OCI-LY3 (cell line): Measurements from ENCODE around the gene GSTA3.
"Not testable (repeated sequence)": the region's sequence is repeated elsewhere in the genome, so short reads cannot be mapped to it uniquely, and the experiment has no call there.

ENCODE experiments used
- H2AFZ ChIP-seq: fragments of 200-600, 300-600 bp; shearing (Covaris generic); 2 replicates; pipeline ENCODE4 v1.6.0; 2014; ENCODE audit warnings: antibody characterized with exemption, low read depth, low read length
- H3K27ac ChIP-seq: fragments of 200-600, 300-600 bp; sonication (generic); 2 replicates; pipeline ENCODE4 v1.5.1; 2014; ENCODE audit warnings: mild to moderate bottlenecking, low read length, moderate library complexity, mixed read lengths
- H3K27me3 ChIP-seq: fragments of 200-600, 300-600 bp; sonication (generic); 2 replicates; pipeline ENCODE4 v1.6.1; 2014; ENCODE audit warnings: low read depth, low read length, mixed read lengths
- H3K36me3 ChIP-seq: fragments of 200-600, 300-600 bp; sonication (generic); replicated peaks from 2 replicates; pipeline ENCODE3; 2014; ENCODE audit warnings: low read depth, low read length, mixed read lengths
- H3K4me1 ChIP-seq: fragments of 300-600, 200-600 bp; sonication (generic); 2 replicates; pipeline ENCODE4 v1.6.1; 2014; ENCODE audit warnings: low read length, mixed read lengths
- H3K4me2 ChIP-seq: fragments of 200-600, 300-600 bp; sonication (generic); 2 replicates; pipeline ENCODE4 v1.6.1; 2014; ENCODE audit warnings: low read length, mixed read lengths
- H3K4me3 ChIP-seq: fragments of 300-600, 200-600 bp; sonication (generic); 2 replicates; pipeline ENCODE4 v1.5.1; 2014; ENCODE audit warnings: antibody characterized with exemption, mild to moderate bottlenecking, low read length, moderate library complexity
- H3K79me2 ChIP-seq: fragments of 300-600, 200-600 bp; shearing (Covaris generic); 2 replicates; pipeline ENCODE4 v1.6.1; 2014; ENCODE audit warnings: mild to moderate bottlenecking, low read length, mixed read lengths
- H3K9ac ChIP-seq: fragments of 300-600, 200-600 bp; shearing (Covaris generic); 2 replicates; pipeline ENCODE4 v1.6.0; 2014; ENCODE audit warnings: mild to moderate bottlenecking, low read length, moderate library complexity
- H3K9me3 ChIP-seq: fragments of 200-600, 300-600 bp; shearing (Covaris generic); 2 replicates; pipeline ENCODE4 v1.6.1; 2014; ENCODE audit warnings: low read length, mixed read lengths; ENCODE audit not compliant: insufficient read depth
- H4K20me1 ChIP-seq: fragments of 200-600, 300-600 bp; sonication (generic); 2 replicates; pipeline ENCODE4 v1.6.1; 2016; ENCODE audit warnings: low read length, mixed read lengths; ENCODE audit not compliant: insufficient read depth
- CTCF ChIP-seq: fragments of 200-600, 300-600 bp; sonication (generic); IDR thresholded peaks from 2 replicates; pipeline ENCODE4 v1.5.1; 2014; ENCODE audit warnings: antibody characterized with exemption, low read length, low read depth
- EZH2phosphoT487 ChIP-seq: fragments of 200-600 bp; shearing (Covaris generic); IDR thresholded peaks from 2 replicates; pipeline ENCODE4 v1.6.1; 2018; ENCODE audit warnings: antibody characterized with exemption, mixed run types, low read depth

Gene GSTA3

GRCh38 chr6:52868240-52868639, 41.3 kb downstream of the GSTA3 start:
- Histone ChIP-seq H2AFZ (no peak overlapping the region), H3K9ac (no peak overlapping the region), H3K27ac (no peak overlapping the region), H3K27me3 (no peaks in the 10 kb centered on the region), H3K4me2 (no peak overlapping the region), H3K9me3 (no peaks in the 10 kb centered on the region), H3K79me2 (no peaks in the 10 kb centered on the region), H3K36me3 (no peaks in the 10 kb centered on the region), H3K4me3 (no peak overlapping the region), H4K20me1 (no peaks in the 10 kb centered on the region), H3K4me1 (no peaks in the 10 kb centered on the region)
- TF ChIP-seq CTCF (no peak), EZH2phosphoT487 (no peak)

- not testable (repeated sequence) for H3K9ac ChIP-seq, H3K79me2 ChIP-seq, H3K9me3 ChIP-seq, H3K27ac ChIP-seq, H3K27me3 ChIP-seq, H3K4me2 ChIP-seq, H4K20me1 ChIP-seq, H3K36me3 ChIP-seq, H2AFZ ChIP-seq, H3K4me1 ChIP-seq, H3K4me3 ChIP-seq
Measured at GRCh38 chr6:52861151-52861550, 48.3 kb downstream of the GSTA3 start.

GRCh38 chr6:52858416-52858815, 51.1 kb downstream of the GSTA3 start:
- Histone ChIP-seq H2AFZ (no peak overlapping the region), H3K27me3 (no peaks in the 10 kb centered on the region), H4K20me1 (no peaks in the 10 kb centered on the region), H3K4me2 (no peak overlapping the region), H3K27ac (no peak overlapping the region), H3K4me3 (no peak overlapping the region), H3K79me2 (no peaks in the 10 kb centered on the region), H3K9ac (no peak overlapping the region), H3K36me3 (no peaks in the 10 kb centered on the region), H3K4me1 (0 out of 2 replicates have a peak, but pooled peaks cover 3% of the 10 kb centered on the region), H3K9me3 (no peaks in the 10 kb centered on the region)
- no peak for TF ChIP-seq CTCF
- no peak for TF ChIP-seq EZH2phosphoT487

- not testable (repeated sequence) for H4K20me1 ChIP-seq, H3K4me2 ChIP-seq, H3K36me3 ChIP-seq, H3K27me3 ChIP-seq, H2AFZ ChIP-seq, H3K4me3 ChIP-seq, H3K79me2 ChIP-seq, H3K4me1 ChIP-seq, H3K27ac ChIP-seq, H3K9ac ChIP-seq, H3K9me3 ChIP-seq
Measured at GRCh38 chr6:52856137-52856536, 53.4 kb downstream of the GSTA3 start.

DNA sequence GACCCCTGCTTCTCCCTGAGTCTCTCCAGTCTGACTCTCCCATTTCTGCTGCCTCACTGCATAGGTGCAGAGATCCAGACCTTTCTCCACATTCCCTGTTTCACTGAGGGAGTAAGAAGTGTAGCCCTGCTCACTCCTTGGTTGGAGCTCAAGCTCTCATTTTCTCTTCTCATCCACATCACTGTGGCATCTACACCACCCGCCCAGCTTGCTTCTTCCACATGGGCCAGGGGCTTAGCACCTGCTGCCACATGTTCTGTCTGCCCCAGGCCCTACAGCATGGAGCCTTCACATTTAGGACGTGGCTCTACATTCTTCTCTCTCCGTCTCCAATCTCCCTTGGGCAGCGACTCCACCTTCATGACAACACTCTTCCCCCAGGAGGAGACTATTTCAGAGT, 60.4 kb downstream of the GSTA3 start:
- H3K27me3 ChIP-seq: no peaks in the 10 kb centered on the region
- no peaks in the 10 kb centered on the region for H3K79me2 ChIP-seq
- no peaks in the 10 kb centered on the region for H3K9me3 ChIP-seq
- H3K9ac ChIP-seq: no peak overlapping the region
- TF ChIP-seq EZH2phosphoT487 (no peak), CTCF (no peak)
- H3K4me2 ChIP-seq: no peak overlapping the region
- H3K4me1 ChIP-seq: no peaks in the 10 kb centered on the region
- no peak overlapping the region for H3K27ac ChIP-seq
- no peak overlapping the region for H2AFZ ChIP-seq
- no peaks in the 10 kb centered on the region for H3K36me3 ChIP-seq
- no peak overlapping the region for H3K4me3 ChIP-seq
- H4K20me1 ChIP-seq: no peaks in the 10 kb centered on the region
